Fibroblast of skin of left quadriceps (primary cell): ENCODE data around the gene ANTXR1.

Experiments
- DNase-seq, 2 experiments: peaks; one replicate each; pipeline ENCODE4 v3.0.0-alpha.2; 2013; ENCODE audit warnings: low read depth in 2 of 2

ANTXR1 gene

DNA sequence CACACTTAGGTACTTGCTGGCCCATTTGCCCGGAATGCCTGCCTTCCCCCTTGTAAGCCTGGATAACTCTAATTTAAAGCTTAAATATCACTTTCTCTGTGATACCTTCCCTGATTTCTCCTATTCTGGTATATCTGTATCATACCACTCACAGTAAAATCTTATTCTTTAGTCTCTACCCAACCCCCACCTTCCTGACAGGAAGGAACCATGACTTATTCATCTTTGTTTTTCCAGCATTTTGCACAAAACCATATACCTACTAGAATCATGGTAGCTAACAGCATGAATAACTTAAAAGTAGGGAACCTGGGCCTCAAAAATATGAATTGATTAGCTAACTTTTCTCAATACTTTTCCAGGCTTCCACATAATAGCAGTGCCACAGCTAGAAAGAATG lies 262.5 kb downstream of the ANTXR1 start:
- DNase-seq = no peak

DNA sequence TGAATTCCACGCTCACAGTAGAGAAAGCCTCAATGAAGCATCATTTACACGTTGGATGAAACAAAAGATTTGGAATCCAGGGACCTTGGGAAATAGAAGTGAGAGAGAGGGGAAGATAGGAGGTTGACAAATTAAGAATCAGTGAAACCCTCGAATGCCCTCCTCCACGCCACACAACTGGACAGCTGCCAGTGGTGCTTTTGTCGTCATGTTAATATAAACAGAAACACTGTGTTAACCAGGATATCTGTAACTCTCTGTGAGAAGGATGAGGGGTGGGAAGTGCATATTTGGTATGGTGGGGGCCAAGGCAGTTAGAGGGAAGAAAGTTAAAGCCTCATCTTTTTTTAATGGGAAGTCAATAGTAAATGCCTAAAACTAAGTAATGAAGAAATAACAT lies 265.4 kb downstream of the ANTXR1 start:
- no peak for DNase-seq

DNA sequence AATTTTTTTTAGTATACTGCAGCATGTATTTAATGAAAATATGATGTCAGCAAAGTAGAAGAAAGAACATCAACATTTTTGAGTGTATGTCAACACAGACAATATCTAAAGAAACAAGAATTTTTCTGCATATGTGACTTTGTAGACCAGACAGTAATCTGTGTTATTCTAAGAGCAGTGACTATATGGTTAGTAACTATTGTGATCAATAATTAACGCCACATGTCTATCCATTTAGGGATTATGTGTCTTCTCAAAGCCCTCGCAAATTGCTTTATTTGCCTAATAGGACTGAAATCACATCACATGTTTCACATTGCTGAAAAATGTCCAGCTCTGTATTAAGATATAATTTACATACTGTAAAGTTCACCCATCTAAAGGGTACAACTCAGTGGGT lies 266.2 kb downstream of the ANTXR1 start:
- DNase-seq = peak in 1 of 2 experiments; percentile 31

DNA sequence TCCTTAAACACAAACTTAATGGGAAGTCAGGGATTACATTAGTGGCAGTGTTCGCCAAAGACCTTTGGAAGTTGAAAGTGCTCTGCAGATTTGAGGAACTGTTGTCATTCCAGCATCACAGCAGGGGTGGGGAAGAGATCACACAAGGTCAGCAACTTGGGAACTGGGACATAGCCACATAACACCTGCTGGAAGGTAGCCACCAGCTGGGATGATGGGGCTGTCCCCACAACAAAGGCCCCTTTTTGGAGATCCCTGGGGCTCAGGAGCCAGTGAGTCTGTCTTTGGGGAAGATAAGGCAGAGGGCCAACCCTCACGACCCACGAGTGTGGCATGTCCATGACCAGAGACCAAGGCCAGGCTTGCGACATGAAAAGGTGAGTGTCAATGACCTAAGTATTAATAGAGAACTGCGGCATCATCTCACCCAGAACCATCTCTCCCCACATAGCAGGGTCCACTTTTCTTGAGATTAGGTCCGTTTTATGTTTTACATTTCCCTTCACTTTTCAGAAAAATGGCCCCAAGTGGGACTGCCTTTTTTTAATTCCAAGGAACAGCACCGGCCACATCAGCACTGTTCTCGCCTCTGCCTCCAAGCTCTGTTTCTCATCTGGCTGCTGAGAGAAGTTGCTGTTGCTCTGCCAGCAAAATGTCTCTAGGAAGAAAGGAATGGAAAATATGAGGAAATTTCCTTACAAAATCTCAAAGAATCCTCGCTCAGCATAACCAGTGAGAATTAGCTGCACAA lies 267.1 kb downstream of the ANTXR1 start:
- DNase-seq = no peak

DNA sequence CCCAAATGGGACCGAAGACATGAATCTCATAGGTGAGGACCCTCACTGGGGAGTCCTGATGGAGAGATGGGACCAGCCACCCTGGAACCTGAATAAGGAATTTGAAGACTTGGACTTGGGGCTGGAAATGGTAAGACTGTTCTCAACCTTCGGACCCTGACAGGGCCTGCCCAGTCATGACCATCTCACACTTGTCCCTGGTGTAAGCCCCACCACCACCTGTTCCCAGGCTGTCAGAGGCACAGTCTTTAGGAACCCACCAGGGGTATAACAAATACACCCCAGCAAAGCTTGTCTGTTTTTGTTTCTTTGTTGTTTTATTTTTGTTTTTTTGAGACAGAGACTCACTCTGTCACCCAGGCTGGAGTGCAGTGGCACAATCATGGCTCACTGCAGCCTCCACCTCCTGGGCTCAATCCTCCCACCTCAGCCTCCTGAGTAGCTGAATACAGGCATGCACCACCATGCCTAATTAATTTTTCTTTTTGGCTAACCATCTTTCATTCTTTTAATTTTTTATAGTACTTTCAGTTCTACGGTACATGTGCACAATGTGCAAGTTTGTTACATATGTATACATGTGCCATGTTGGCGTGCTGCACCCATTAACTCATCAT lies 267.9 kb downstream of the ANTXR1 start:
- no peak for DNase-seq

DNA sequence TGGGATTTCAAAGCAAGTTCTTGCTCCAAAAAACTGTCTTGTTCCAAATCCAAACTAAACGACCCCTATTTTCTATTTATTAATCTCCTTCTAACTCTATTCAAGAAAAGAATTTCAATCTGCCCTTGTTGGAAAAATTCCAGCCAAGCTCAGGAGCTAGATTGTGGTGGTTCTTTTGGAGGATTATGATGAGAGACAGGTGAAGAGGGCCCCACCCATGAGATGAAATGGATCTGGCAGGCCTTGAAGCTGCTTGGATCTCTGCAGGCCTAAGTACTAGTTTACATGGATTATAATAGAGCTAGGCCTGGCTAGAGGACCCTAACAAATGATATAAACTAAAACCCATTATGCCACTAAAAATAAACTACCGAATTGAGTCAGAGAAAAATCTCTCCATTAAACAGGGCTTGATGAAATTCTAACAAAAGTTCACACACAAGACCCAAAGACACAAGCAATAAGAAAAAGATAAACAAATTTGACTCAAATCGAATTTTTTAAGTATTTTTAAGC lies 272.5 kb downstream of the ANTXR1 start:
- DNase-seq = no peak

DNA sequence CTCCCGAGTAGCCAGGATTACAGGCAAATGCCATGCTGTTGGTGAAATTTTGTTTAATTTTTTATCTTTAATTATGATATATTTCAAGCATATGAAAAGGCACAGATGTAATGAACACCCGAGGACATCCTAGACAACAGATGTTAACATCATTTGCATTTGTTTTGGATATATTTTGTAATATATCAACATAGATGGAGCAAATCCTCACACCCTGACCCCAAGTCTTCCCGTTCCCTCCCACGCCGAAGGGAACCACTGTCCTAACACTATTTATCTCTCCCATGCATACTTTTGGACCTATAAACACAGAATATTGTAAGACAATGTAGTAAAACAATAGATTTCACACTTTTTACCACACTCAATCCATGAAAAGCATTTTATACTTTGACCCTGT lies 274.6 kb downstream of the ANTXR1 start:
- no peak for DNase-seq

DNA sequence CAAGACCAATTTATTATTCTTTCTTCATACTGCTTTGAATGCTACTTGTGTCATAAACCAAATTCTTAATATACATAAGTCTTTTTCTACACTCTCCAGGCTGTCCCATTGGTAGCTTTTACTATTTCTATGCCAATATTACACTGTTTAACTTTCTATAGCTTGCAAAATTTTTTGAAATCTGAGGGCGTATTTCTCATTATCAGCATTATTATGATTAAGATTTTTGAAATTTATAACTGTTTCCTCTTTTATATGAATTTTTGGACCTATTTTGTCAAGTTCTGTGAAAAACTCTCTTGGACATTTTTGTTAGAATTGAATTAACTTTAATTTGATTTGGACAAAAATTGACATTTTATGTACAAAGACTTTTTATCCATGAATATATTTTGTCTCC lies 275.4 kb downstream of the ANTXR1 start:
- DNase-seq = no peak

DNA sequence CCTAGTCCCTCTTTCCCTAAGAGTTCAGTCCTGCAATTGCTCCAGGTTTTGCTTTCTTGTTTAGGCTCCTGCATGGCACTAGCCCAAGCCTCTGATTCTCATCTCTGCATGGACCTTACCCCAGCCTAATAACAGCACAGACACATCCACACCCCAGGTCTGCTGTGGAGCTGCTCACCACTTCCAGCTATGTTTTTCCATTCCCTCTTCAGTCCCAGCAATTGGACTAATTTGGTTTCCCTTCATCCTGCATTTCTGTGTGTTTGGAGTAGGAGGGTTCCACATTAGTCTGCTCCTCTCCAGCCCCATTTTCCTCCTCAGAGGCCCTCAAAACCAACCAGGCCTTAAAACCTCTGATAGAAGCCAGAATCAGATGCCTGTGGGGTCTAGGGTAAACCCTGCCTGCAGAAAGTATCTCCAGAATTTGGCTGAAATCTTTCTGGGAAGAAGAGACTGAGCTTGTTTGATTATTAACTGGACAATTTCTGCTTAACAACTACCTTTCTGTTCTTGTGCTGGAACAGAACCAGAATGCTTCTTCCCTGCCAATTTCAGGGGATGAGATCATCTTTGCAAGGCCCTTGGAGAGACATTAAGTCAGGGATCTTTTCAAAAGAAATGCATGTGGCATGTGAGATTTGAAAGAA lies 278.1 kb downstream of the ANTXR1 start:
- peak in 1 of 2 experiments; percentile 61 for DNase-seq

DNA sequence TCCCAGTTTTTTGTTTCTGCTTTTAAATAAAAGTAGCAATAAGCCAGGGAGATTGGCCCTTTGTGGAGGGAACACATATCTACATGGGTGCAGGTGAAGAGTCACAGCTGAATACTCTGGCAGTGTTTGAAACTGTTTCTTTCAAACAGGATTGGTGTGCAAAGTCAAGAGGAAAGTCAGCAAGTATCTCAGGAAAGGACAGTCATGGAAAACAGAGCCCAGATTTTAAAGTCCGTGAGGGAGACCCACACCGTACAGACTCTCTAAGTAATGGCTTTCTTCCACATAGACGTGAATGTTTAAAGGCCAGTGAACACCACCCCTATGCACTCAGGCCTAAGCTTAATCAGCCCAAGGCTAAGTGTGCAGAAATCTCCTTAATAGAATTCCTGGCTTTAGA lies 278.7 kb downstream of the ANTXR1 start:
- no peak for DNase-seq

DNA sequence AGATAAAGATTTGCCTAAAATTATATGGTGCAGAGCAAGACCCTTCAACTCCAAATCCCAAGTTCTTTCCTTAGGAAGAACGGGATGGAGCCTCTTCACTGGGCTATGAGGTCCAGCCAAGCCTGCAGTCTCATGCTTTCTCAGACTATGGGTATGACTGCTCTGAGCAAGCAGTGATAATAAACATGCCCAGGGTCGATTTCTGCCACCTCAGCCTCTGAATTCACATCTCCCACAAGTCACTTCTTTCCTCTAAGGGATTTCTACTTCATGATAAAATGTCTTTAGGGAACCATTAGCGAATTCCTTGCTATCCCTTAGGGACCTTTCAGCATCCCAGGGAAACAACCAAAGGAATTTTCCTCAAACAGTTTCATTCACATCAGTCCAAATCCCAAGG lies 279.3 kb downstream of the ANTXR1 start:
- no peak for DNase-seq

DNA sequence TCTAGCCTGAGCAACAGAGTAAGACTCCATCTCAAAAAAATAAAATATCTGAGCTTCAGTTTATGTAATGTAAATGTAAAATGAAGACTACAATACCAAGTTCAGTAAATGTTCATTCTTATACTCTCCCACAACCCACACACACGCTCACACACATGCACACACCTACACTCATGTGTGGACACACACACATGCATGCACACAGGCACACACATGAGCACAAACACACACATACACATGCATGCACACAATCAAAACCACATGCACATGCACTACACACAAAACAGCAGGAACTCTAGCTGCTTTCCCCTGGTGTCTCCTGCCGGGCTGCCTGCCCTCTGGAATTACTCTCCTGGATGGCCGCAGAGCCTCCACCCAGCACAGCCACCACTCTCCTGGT lies 283.4 kb downstream of the ANTXR1 start:
- DNase-seq = no peak

DNA sequence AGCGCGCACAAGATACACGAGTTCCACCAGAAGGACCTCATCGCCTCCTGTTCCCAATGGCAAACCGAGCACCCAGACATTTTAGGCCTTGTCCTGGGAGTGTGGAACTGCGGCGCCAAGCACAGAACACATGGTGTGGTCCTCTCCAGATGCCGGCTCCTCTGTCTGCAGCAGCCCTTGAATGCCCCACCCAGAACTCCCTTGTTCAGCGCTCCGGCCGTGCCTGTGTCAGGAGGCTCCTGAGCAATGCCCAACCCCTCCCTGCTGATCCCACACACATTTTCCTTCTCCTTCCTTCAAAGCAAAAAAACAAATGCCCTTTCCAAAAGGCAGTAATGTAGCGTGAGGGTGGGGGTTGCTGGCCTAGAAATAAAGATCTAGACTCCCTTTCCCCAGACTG lies 284.2 kb downstream of the ANTXR1 start:
- no peak for DNase-seq

DNA sequence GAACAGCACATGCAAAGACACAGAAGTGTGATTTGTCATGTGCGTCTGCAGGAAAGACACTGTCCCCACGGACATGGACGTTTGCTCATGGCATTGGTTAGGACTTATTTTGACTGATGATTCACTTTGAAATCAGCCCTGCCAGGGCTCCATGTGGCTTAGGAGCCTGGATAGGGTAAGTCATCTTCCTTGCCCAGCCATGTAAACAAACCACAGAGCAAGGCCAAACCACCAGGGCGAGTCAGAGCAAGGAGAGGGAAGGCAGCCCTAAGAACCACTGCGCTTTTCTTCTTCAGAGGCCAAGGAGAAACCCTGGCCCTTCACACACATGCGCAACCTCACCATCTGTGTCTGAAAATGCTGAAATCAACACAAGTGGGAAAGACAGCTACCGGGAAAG lies 285.3 kb downstream of the ANTXR1 start:
- DNase-seq = peak; percentile 63 to 66

DNA sequence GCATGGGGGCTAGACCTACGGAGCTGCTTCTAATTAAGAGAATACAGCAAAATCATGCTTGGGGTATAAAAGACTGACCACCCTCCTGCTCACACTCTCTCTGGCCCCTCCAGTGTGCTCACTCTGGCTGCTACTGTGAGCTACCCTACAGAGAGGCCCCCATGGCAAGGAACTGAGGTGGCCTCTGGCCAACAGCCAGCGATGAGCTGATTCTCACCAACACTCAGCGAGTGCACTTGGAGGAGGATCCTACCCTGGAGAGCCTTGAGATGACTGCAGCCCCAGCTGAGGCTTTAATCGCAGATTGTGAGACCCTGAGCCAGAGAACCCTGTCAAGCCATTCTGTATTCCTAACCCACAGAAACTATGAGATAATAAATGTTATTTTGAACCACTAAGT lies 285.9 kb downstream of the ANTXR1 start:
- peak in 1 of 2 experiments; percentile 45 for DNase-seq
